ENCODE measurements around the gene UQCRC2. TPM values are rescaled to one million over a fixed set of nuclear protein-coding genes. Genes with fewer than 3 reads are reported as not detected.

UQCRC2 gene
- total and polyA plus RNA-seq, 10 of the 15 experiments (the other 5 are each of a cell fraction or from before 2014, with no cell fraction given), result 256 to 563 (median 327) TPM

DNA sequence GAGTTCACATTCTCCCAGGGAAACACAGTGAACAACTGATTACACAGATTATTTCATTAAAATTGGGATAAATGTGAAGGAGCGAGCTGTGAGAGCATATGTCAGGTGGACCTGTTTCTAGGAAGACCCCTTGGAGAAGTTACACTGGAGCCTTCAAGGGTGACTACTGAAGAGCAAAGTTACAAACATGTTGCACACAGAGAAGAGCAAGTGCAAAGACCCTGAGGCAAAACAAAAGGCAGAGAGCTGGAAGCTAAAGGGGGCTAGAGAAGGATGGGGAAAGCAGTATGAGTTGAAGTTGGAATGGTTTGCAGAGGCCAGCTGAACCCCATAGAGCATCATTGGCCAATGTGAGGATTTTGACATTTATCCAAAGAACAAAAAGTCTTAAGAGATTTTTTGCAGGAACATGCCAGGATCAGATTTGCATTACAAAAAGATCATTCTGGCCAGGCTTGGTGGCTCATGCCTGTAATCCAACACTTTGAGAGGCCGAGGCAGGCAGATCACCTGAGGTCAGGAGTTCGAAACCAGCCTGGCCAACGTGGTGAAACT, 33.6 kb downstream of the UQCRC2 start:
- Histone ChIP-seq H2AFZ (ENCODE audit: control insufficient read depth, low read depth, low read length) (no peak overlapping the region), H3K27me3 (replicated peaks in 1 of 2; ENCODE audit: control insufficient read depth in 2 of 2, insufficient read depth in 2 of 2, low read length in 1 of 2) (no peaks in the 10 kb centered on the region), H3K4me1 (ENCODE audit: control insufficient read depth, insufficient read depth, low read length) (no peaks in the 10 kb centered on the region), H3K27ac (ENCODE audit: control insufficient read depth, insufficient read depth) (no peak overlapping the region), H3K9me3 (replicated peaks; ENCODE audit: control insufficient read depth, insufficient read depth, low read length) (no peaks in the 10 kb centered on the region), H3K36me3 (ENCODE audit: control insufficient read depth in 2 of 2, insufficient read depth in 2 of 2, low read length in 1 of 2) (peaks cover 3 to 23% of the 10 kb centered on the region in 2 experiments), H3K79me2 (ENCODE audit: control insufficient read depth, insufficient read depth, low read length) (no peaks in the 10 kb centered on the region), H3K4me3 (no peak overlapping the region), H3K4me2 (ENCODE audit: control insufficient read depth, insufficient read depth) (no peak overlapping the region), H4K20me1 (ENCODE audit: control insufficient read depth, insufficient read depth) (no peaks in the 10 kb centered on the region), H3K9ac (ENCODE audit: control insufficient read depth, insufficient read depth, low read length) (no peak overlapping the region)
- 96% methylated on average over 4 of the region's 4 CpGs for WGBS (ENCODE audit: insufficient coverage, insufficient replicate concordance, low lambda C conversion rate, missing lambda C conversion rate)
- in situ Hi-C loops (cut with MboI) (no loop called here), intact Hi-C loops (cut with micrococcal nuclease; ENCODE audit: unreplicated experiment) (no loop called here)
- DNase-seq (ENCODE audit: low read depth, low spot score) (no peak), ATAC-seq (no peak), FAIRE-seq (no peak)
- SMC1A ChIA-PET (ENCODE audit: uncharacterized antibody, unreplicated experiment), result no interaction called here
- TF ChIP-seq MYC (IDR thresholded peaks at IDR 0.05; ENCODE audit: insufficient read depth, insufficient read length, insufficient replicate concordance, low read length, severe bottlenecking), result no peak
- TF ChIP-seq, protein P1, sequence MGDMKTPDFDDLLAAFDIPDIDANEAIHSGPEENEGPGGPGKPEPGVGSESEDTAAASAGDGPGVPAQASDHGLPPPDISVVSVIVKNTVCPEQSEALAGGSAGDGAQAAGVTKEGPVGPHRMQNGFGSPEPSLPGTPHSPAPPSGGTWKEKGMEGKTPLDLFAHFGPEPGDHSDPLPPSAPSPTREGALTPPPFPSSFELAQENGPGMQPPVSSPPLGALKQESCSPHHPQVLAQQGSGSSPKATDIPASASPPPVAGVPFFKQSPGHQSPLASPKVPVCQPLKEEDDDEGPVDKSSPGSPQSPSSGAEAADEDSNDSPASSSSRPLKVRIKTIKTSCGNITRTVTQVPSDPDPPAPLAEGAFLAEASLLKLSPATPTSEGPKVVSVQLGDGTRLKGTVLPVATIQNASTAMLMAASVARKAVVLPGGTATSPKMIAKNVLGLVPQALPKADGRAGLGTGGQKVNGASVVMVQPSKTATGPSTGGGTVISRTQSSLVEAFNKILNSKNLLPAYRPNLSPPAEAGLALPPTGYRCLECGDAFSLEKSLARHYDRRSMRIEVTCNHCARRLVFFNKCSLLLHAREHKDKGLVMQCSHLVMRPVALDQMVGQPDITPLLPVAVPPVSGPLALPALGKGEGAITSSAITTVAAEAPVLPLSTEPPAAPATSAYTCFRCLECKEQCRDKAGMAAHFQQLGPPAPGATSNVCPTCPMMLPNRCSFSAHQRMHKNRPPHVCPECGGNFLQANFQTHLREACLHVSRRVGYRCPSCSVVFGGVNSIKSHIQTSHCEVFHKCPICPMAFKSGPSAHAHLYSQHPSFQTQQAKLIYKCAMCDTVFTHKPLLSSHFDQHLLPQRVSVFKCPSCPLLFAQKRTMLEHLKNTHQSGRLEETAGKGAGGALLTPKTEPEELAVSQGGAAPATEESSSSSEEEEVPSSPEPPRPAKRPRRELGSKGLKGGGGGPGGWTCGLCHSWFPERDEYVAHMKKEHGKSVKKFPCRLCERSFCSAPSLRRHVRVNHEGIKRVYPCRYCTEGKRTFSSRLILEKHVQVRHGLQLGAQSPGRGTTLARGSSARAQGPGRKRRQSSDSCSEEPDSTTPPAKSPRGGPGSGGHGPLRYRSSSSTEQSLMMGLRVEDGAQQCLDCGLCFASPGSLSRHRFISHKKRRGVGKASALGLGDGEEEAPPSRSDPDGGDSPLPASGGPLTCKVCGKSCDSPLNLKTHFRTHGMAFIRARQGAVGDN (IDR thresholded peaks at IDR 0.05), result no peak
- TF ChIP-seq, protein P2, sequence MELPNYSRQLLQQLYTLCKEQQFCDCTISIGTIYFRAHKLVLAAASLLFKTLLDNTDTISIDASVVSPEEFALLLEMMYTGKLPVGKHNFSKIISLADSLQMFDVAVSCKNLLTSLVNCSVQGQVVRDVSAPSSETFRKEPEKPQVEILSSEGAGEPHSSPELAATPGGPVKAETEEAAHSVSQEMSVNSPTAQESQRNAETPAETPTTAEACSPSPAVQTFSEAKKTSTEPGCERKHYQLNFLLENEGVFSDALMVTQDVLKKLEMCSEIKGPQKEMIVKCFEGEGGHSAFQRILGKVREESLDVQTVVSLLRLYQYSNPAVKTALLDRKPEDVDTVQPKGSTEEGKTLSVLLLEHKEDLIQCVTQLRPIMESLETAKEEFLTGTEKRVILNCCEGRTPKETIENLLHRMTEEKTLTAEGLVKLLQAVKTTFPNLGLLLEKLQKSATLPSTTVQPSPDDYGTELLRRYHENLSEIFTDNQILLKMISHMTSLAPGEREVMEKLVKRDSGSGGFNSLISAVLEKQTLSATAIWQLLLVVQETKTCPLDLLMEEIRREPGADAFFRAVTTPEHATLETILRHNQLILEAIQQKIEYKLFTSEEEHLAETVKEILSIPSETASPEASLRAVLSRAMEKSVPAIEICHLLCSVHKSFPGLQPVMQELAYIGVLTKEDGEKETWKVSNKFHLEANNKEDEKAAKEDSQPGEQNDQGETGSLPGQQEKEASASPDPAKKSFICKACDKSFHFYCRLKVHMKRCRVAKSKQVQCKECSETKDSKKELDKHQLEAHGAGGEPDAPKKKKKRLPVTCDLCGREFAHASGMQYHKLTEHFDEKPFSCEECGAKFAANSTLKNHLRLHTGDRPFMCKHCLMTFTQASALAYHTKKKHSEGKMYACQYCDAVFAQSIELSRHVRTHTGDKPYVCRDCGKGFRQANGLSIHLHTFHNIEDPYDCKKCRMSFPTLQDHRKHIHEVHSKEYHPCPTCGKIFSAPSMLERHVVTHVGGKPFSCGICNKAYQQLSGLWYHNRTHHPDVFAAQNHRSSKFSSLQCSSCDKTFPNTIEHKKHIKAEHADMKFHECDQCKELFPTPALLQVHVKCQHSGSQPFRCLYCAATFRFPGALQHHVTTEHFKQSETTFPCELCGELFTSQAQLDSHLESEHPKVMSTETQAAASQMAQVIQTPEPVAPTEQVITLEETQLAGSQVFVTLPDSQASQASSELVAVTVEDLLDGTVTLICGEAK (IDR thresholded peaks at IDR 0.05; ENCODE audit: borderline replicate concordance), result no peak
- TF ChIP-seq TBL1XR1 (IDR thresholded peaks at IDR 0.05; ENCODE audit: low read depth, low read length), result no peak
- no peak for TF ChIP-seq NR2F1 (conservative IDR thresholded peaks at IDR 0.05)
- no peak for TF ChIP-seq CEBPB (IDR thresholded peaks at IDR 0.05; ENCODE audit: borderline replicate concordance in 1 of 2, low read depth in 2 of 2, low read length in 2 of 2)
- TF ChIP-seq, protein P3, sequence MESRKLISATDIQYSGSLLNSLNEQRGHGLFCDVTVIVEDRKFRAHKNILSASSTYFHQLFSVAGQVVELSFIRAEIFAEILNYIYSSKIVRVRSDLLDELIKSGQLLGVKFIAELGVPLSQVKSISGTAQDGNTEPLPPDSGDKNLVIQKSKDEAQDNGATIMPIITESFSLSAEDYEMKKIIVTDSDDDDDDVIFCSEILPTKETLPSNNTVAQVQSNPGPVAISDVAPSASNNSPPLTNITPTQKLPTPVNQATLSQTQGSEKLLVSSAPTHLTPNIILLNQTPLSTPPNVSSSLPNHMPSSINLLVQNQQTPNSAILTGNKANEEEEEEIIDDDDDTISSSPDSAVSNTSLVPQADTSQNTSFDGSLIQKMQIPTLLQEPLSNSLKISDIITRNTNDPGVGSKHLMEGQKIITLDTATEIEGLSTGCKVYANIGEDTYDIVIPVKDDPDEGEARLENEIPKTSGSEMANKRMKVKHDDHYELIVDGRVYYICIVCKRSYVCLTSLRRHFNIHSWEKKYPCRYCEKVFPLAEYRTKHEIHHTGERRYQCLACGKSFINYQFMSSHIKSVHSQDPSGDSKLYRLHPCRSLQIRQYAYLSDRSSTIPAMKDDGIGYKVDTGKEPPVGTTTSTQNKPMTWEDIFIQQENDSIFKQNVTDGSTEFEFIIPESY (IDR thresholded peaks at IDR 0.05), result no peak
- CTCF ChIA-PET, result interaction anchor here (1.4 kb wide), 1 partner anchor 91 kb away, joined by 4 read pairs; no protein-coding TSS in a partner anchor
- POLR2A ChIA-PET, result no interaction called here
- RAD21 ChIA-PET (ENCODE audit: unreplicated experiment), result no interaction called here
- no TSS peak for BruUV-seq (replicated peaks)
